Measurements from ENCODE around the gene RPA3. TPM values are rescaled to one million over a fixed set of nuclear protein-coding genes. Genes with fewer than 3 reads are reported as not detected.

Gene RPA3
- total RNA-seq, 1 experiment from 2014 or later, result 90.2 TPM

DNA sequence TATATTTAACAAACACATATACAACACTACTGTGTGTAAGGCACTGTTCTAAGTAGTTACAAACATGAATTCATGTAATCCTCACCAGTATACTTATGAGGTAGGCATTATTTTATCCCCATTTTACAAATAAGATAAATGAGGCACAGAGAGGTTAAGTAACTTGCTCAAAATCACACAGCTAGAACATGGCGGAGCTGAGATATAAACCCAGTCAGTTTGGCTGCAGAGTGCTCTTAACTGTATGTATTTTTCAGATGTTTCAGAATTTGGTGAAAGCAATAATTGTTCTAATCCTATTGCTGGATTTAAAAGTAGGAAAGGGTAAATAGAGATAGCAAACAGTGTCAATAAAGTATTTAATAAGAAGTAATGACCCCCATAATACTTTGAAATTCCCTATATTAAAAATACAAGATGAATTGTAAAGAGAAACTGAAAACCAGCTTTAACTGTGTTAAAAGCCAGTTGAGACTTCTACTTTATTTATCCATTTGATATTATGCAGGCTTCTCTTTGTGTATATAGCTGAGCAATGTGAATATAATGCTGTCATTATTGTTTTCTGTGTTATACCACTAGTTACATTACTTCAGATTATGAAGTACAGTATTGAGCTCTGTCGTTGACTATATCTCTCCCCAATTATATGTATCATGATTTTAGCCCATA lies 32.3 kb upstream of the RPA3 start:
- POLR2A ChIA-PET, result interaction anchor here (0.6 kb wide), 1 partner anchor 10 kb away, joined by 3 read pairs; no protein-coding TSS in a partner anchor
- no TSS peak for BruUV-seq (replicated peaks)
- H3K4me1 Mint-ChIP-seq (ENCODE audit: low read depth, unreplicated experiment), result peaks cover 12% of the 10 kb centered on the region
- H3K4me3 Mint-ChIP-seq (ENCODE audit: unreplicated experiment), result no peak overlapping the region
- Histone ChIP-seq H3K27me3 (replicated peaks; ENCODE audit: control insufficient read depth, insufficient read depth, low read length) (no peaks in the 10 kb centered on the region), H3K4me1 (peaks cover 9% of the 10 kb centered on the region; the same call in 1 of the 2 replicates), H3K36me3 (ENCODE audit: control insufficient read depth, insufficient read depth, low read length) (no peaks in the 10 kb centered on the region), H3K9me3 (no peaks in the 10 kb centered on the region), H3K4me3 (ENCODE audit: low read depth, low read length) (no peak overlapping the region)
- TF ChIP-seq CTCF (IDR thresholded peaks at IDR 0.05; ENCODE audit: insufficient read depth in 1 of 2, low read depth in 1 of 2, low read length in 1 of 2, severe bottlenecking in 1 of 2, unreplicated experiment in 1 of 2), result no peak
- no peaks in the 10 kb centered on the region for H3K27me3 Mint-ChIP-seq (ENCODE audit: insufficient read depth, unreplicated experiment)
- H3K9me3 Mint-ChIP-seq (ENCODE audit: unreplicated experiment), result no peaks in the 10 kb centered on the region
- H3K27ac Mint-ChIP-seq (ENCODE audit: unreplicated experiment), result no peak overlapping the region
- intact Hi-C loops (cut with micrococcal nuclease; ENCODE audit: unreplicated experiment), result no loop called here
- no peak for DNase-seq
- no peaks in the 10 kb centered on the region for H3K36me3 Mint-ChIP-seq (ENCODE audit: insufficient read depth, unreplicated experiment)
- CTCF ChIA-PET, result no interaction called here

- intact Hi-C loops (cut with micrococcal nuclease; ENCODE audit: unreplicated experiment), result no loop called here
- H3K4me1 Mint-ChIP-seq (ENCODE audit: low read depth, unreplicated experiment), result peaks cover 13% of the 10 kb centered on the region
Observed at GRCh38 chr7:7746458-7746857, 28.1 kb upstream of the RPA3 start.

DNA sequence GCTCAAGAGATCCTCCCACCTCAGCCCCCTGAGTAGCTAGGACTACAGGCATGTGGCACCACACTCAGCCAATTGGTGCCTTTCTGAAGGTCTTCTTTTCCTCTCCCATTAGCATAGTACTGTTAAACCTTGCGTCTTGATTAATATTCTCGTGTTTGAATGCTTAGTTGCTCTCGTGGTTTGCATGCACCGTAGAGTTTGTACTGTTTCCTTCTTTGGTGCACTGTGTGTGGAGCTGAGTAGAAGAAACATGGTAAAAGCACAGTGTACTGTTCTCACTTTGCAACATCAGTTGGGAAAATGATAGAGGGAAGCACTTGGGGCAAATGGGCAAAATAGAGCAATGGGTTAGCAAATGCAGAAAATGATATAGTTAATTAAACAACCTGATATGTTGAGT lies 27.6 kb upstream of the RPA3 start:
- Mint-ChIP-seq H3K4me3 (ENCODE audit: unreplicated experiment) (no peak overlapping the region), H3K27ac (ENCODE audit: unreplicated experiment) (no peak overlapping the region), H3K36me3 (ENCODE audit: insufficient read depth, unreplicated experiment) (peaks cover 6% of the 10 kb centered on the region), H3K4me1 (ENCODE audit: low read depth, unreplicated experiment) (peaks cover 8% of the 10 kb centered on the region), H3K9me3 (ENCODE audit: unreplicated experiment) (no peaks in the 10 kb centered on the region), H3K27me3 (ENCODE audit: insufficient read depth, unreplicated experiment) (no peaks in the 10 kb centered on the region)
- Histone ChIP-seq H3K27me3 (replicated peaks; ENCODE audit: control insufficient read depth, insufficient read depth, low read length) (no peaks in the 10 kb centered on the region), H3K4me1 (peaks cover 1% of the 10 kb centered on the region; the same call in 1 of the 2 replicates), H3K4me3 (ENCODE audit: low read depth, low read length) (no peak overlapping the region), H3K36me3 (ENCODE audit: control insufficient read depth, insufficient read depth, low read length) (no peaks in the 10 kb centered on the region), H3K9me3 (no peaks in the 10 kb centered on the region)
- intact Hi-C loops (cut with micrococcal nuclease; ENCODE audit: unreplicated experiment), result no loop called here
- no TSS peak for BruUV-seq (replicated peaks)
- ChIA-PET CTCF (no interaction called here), POLR2A (no interaction called here)
- DNase-seq, result no peak
- no peak for TF ChIP-seq CTCF (IDR thresholded peaks at IDR 0.05; ENCODE audit: insufficient read depth in 1 of 2, low read depth in 1 of 2, low read length in 1 of 2, severe bottlenecking in 1 of 2, unreplicated experiment in 1 of 2)

More at GRCh38 chr7:7746458-7746857, 28.1 kb upstream of the RPA3 start:
- ChIA-PET POLR2A (no interaction called here), CTCF (no interaction called here)
- TF ChIP-seq CTCF (IDR thresholded peaks at IDR 0.05; ENCODE audit: insufficient read depth in 1 of 2, low read depth in 1 of 2, low read length in 1 of 2, severe bottlenecking in 1 of 2, unreplicated experiment in 1 of 2), result no peak
- no peaks in the 10 kb centered on the region for H3K27me3 Mint-ChIP-seq (ENCODE audit: insufficient read depth, unreplicated experiment)
- Histone ChIP-seq H3K9me3 (no peaks in the 10 kb centered on the region), H3K36me3 (ENCODE audit: control insufficient read depth, insufficient read depth, low read length) (no peaks in the 10 kb centered on the region), H3K4me1 (peaks cover 5% of the 10 kb centered on the region; the same call in 1 of the 2 replicates), H3K4me3 (ENCODE audit: low read depth, low read length) (no peak overlapping the region), H3K27me3 (replicated peaks; ENCODE audit: control insufficient read depth, insufficient read depth, low read length) (no peaks in the 10 kb centered on the region)
- H3K9me3 Mint-ChIP-seq (ENCODE audit: unreplicated experiment), result no peaks in the 10 kb centered on the region
- no peak overlapping the region for H3K27ac Mint-ChIP-seq (ENCODE audit: unreplicated experiment)
- BruUV-seq (replicated peaks), result no TSS peak
- DNase-seq, result no peak
- H3K36me3 Mint-ChIP-seq (ENCODE audit: insufficient read depth, unreplicated experiment), result peaks cover 6% of the 10 kb centered on the region
- H3K4me3 Mint-ChIP-seq (ENCODE audit: unreplicated experiment), result no peak overlapping the region
